G401 (cell line): ENCODE data around the gene NEUROG1. TPM values are rescaled to one million over a fixed set of nuclear protein-coding genes. Genes with fewer than 3 reads are reported as not detected.
"Not testable (repeated sequence)": the region's sequence is repeated elsewhere in the genome, so short reads cannot be mapped to it uniquely, and the experiment has no call there.

ENCODE experiments used
- DNase-seq: peaks from one replicate; pipeline ENCODE4 v3.0.0-alpha.2; 2015; ENCODE audit warnings: low spot score
- in situ Hi-C: cut with HindIII; loops from 2 replicates; pipeline ENCODE4 v1.10.0; 2016; ENCODE audit warnings: low sequenced_read_pairs, mixed read lengths
- total RNA-seq: library from RNA; depleted of rRNA; stranded (reverse); fragments of >200 nt; shearing (Covaris generic); gene quantifications from 2 replicates; pipeline ENCODE4 v1.2.3, GENCODE V29; 2014

NEUROG1 gene
- total RNA-seq, 1 experiment from 2014 or later, result not detected

- no peak for DNase-seq
- in situ Hi-C loops, result no loop called here
Observed at GRCh38 chr5:135543001-135543484, 7.3 kb upstream of the NEUROG1 start.

GRCh38 chr5:135541807-135542502 is 6.2 kb upstream of the NEUROG1 start:
- no peak for DNase-seq
- in situ Hi-C loops, result no loop called here

- in situ Hi-C loops, result no loop called here
- DNase-seq, result no peak
Observed at GRCh38 chr5:135539430-135540005, 3.8 kb upstream of the NEUROG1 start.

- no peak for DNase-seq
- in situ Hi-C loops, result no loop called here
Observed at GRCh38 chr5:135538261-135538660, 2.5 kb upstream of the NEUROG1 start.

- no peak for DNase-seq
- in situ Hi-C loops, result no loop called here
Observed at GRCh38 chr5:135537745-135538144, 2.0 kb upstream of the NEUROG1 start.

GRCh38 chr5:135537271-135537670 is 1.5 kb upstream of the NEUROG1 start:
- in situ Hi-C loops, result no loop called here
- DNase-seq, result no peak

GRCh38 chr5:135535420-135535819 is 344 bp downstream of the NEUROG1 start:
- no peak for DNase-seq
- in situ Hi-C loops, result no loop called here

- in situ Hi-C loops, result no loop called here
- DNase-seq, result no peak
Observed at GRCh38 chr5:135534609-135535419, 950 bp downstream of the NEUROG1 start.

- no peak for DNase-seq
- in situ Hi-C loops, result no loop called here
Observed at GRCh38 chr5:135533794-135534193, 2.0 kb downstream of the NEUROG1 start.

GRCh38 chr5:135533334-135533733 is 2.4 kb downstream of the NEUROG1 start:
- DNase-seq, result no peak
- in situ Hi-C loops, result no loop called here

GRCh38 chr5:135529576-135529975 is 6.2 kb downstream of the NEUROG1 start:
- DNase-seq, in situ Hi-C loops: not testable (repeated sequence)

GRCh38 chr5:135526924-135527323 is 8.8 kb downstream of the NEUROG1 start:
- in situ Hi-C loops, result no loop called here
- DNase-seq, result no peak

- in situ Hi-C loops, result no loop called here
- DNase-seq, result no peak
Observed at GRCh38 chr5:135521964-135522363, 13.8 kb downstream of the NEUROG1 start.

GRCh38 chr5:135517631-135518030 is 18.1 kb downstream of the NEUROG1 start:
- no peak for DNase-seq
- in situ Hi-C loops, result no loop called here

GRCh38 chr5:135514116-135514515 is 21.6 kb downstream of the NEUROG1 start:
- in situ Hi-C loops, result no loop called here

GRCh38 chr5:135511761-135512575 is 23.8 kb downstream of the NEUROG1 start:
- in situ Hi-C loops, result no loop called here
- no peak for DNase-seq

More at GRCh38 chr5:135514116-135514515, 21.6 kb downstream of the NEUROG1 start:
- no peak for DNase-seq

GRCh38 chr5:135509995-135510394 is 25.8 kb downstream of the NEUROG1 start:
- in situ Hi-C loops, result no loop called here
- DNase-seq, result no peak

- in situ Hi-C loops, result no loop called here
Observed at GRCh38 chr5:135508496-135509005, 27.2 kb downstream of the NEUROG1 start.

GRCh38 chr5:135505973-135506372 is 29.8 kb downstream of the NEUROG1 start:
- in situ Hi-C loops, result no loop called here
- no peak for DNase-seq

More at GRCh38 chr5:135508496-135509005, 27.2 kb downstream of the NEUROG1 start:
- DNase-seq, result no peak
